HEK293 (cell line): ENCODE measurements around the gene CAMK2G.

ENCODE experiments used
- CTCF ChIA-PET: fragments of 350-600 bp; formaldehyde crosslinking; extraction: SDS; loops from one replicate; lab custom pipeline; 2021; ENCODE audit warnings: antibody characterized with exemption; lab: Yijun Ruan, JAX
- POLR2A ChIA-PET: fragments of 300-600 bp; formaldehyde crosslinking; extraction: SDS; loops from one replicate; lab custom pipeline; 2020; ENCODE audit warnings: antibody characterized with exemption, inconsistent platforms; lab: Yijun Ruan, JAX
- H3K27ac ChIP-seq: fragments of 200-500 bp; sonication (Bioruptor generic); 2 replicates; pipeline ENCODE4 v1.5.1; 2014; ENCODE audit warnings: low read depth, low read length, control low read depth, inconsistent platforms; ENCODE audit errors: extremely low read depth
- H3K36me3 ChIP-seq, 2 experiments: fragments of 200-500 bp in 1 of 2; sonication (Bioruptor generic) in 1 of 2; 1 replicate in 1 of 2; 2 replicates in 1 of 2; pipeline ENCODE4 v1.5.1; 2014 to 2017; ENCODE audit warnings: inconsistent platforms in 2 of 2, low read length in 2 of 2; ENCODE audit not compliant: control insufficient read depth in 2 of 2, insufficient read depth in 1 of 2
- H3K4me1 ChIP-seq: fragments of 200-500 bp; sonication (Bioruptor generic); 2 replicates; pipeline ENCODE4 v1.5.1; 2014; ENCODE audit warnings: mild to moderate bottlenecking, low read length, inconsistent platforms; ENCODE audit not compliant: control insufficient read depth, insufficient read depth
- H3K4me3 ChIP-seq: 2 replicates; pipeline ENCODE4 v1.5.1; 2011; ENCODE audit warnings: low read depth, mild to moderate bottlenecking, control low read depth, low read length, moderate library complexity
- H3K9me3 ChIP-seq: fragments of 200-500 bp; sonication (Bioruptor generic); 2 replicates; pipeline ENCODE4 v1.5.1; 2014; ENCODE audit warnings: low read depth, low read length, inconsistent platforms; ENCODE audit not compliant: control insufficient read depth, insufficient read depth
- CTCF ChIP-seq: fragments of 450-650 bp; formaldehyde crosslinking; IDR thresholded peaks from 2 replicates; pipeline ENCODE4 v1.5.1; 2016; ENCODE audit warnings: missing biosample characterization, missing genetic modification characterization
- GLIS1 ChIP-seq: fragments of 450-650 bp; formaldehyde crosslinking; IDR thresholded peaks from 2 replicates; pipeline ENCODE4 v1.5.1; 2016; ENCODE audit warnings: missing biosample characterization, missing genetic modification characterization
- PATZ1 ChIP-seq: fragments of 450-650 bp; formaldehyde crosslinking; IDR thresholded peaks from 2 replicates; pipeline ENCODE4 v1.5.1; 2016; ENCODE audit warnings: missing biosample characterization, missing genetic modification characterization
- PRDM10 ChIP-seq: fragments of 450-650 bp; formaldehyde crosslinking; IDR thresholded peaks from 2 replicates; pipeline ENCODE4 v1.5.1; 2016; ENCODE audit warnings: missing biosample characterization, missing genetic modification characterization
- PRDM2 ChIP-seq: fragments of 450-650 bp; formaldehyde crosslinking; IDR thresholded peaks from 2 replicates; pipeline ENCODE4 v1.5.1; 2016; ENCODE audit warnings: missing biosample characterization, missing genetic modification characterization, borderline replicate concordance
- ZBTB48 ChIP-seq: fragments of 450-650 bp; formaldehyde crosslinking; IDR thresholded peaks from 2 replicates; pipeline ENCODE4 v1.5.1; 2016; ENCODE audit warnings: missing biosample characterization, missing genetic modification characterization
- ZNF2 ChIP-seq: fragments of 450-650 bp; formaldehyde crosslinking; IDR thresholded peaks from 2 replicates; pipeline ENCODE4 v1.5.1; 2016; ENCODE audit warnings: missing biosample characterization, missing genetic modification characterization
- ZNF311 ChIP-seq: fragments of 450-650 bp; formaldehyde crosslinking; IDR thresholded peaks from 2 replicates; pipeline ENCODE4 v1.5.1; 2017; ENCODE audit warnings: missing biosample characterization, missing genetic modification characterization, borderline replicate concordance
- ZNF37A ChIP-seq: fragments of 450-650 bp; IDR thresholded peaks from 2 replicates; pipeline ENCODE4 v1.5.1; 2018; ENCODE audit warnings: missing biosample characterization, missing genetic modification characterization
- ZNF423 ChIP-seq: fragments of 450-650 bp; formaldehyde crosslinking; IDR thresholded peaks from 2 replicates; pipeline ENCODE4 v1.5.1; 2016; ENCODE audit warnings: missing biosample characterization, missing genetic modification characterization
- ZNF501 ChIP-seq: fragments of 450-650 bp; formaldehyde crosslinking; IDR thresholded peaks from 2 replicates; pipeline ENCODE4 v1.5.1; 2016; ENCODE audit warnings: missing biosample characterization, missing genetic modification characterization
- ZNF704 ChIP-seq: fragments of 450-650 bp; formaldehyde crosslinking; IDR thresholded peaks from 2 replicates; pipeline ENCODE4 v1.5.1; 2016; ENCODE audit warnings: missing biosample characterization, missing genetic modification characterization
- ZNF707 ChIP-seq: fragments of 450-650 bp; formaldehyde crosslinking; IDR thresholded peaks from 2 replicates; pipeline ENCODE4 v1.5.1; 2016; ENCODE audit warnings: missing biosample characterization, missing genetic modification characterization
- ZNF776 ChIP-seq: fragments of 450-650 bp; formaldehyde crosslinking; IDR thresholded peaks from 2 replicates; pipeline ENCODE4 v1.5.0; 2017; ENCODE audit warnings: missing biosample characterization, missing genetic modification characterization, borderline replicate concordance

The CAMK2G gene

GRCh38 chr10:73910401-73910763 is 36.0 kb upstream of the CAMK2G start:
- no peak overlapping the region for H3K4me3 ChIP-seq
- H3K36me3 ChIP-seq = no peaks in the 10 kb centered on the region
- no peaks in the 10 kb centered on the region for H3K9me3 ChIP-seq
- CTCF ChIA-PET = interaction anchor here (0.7 to 1.0 kb wide), 2 partner anchors 24 to 26 kb away, joined by 3 to 5 read pairs; no protein-coding TSS in a partner anchor
- TF ChIP-seq ZNF776 (no peak), CTCF (tag by site-specific recombination) (peak; percentile 42; the same call in 1 of the 2 replicates), ZBTB48 (tag by site-specific recombination) (0 out of 2 replicates have a peak, but pooled peaks have one; percentile 29), PRDM10 (tag by site-specific recombination) (0 out of 2 replicates have a peak, but pooled peaks have one; percentile 13)
- no peak overlapping the region for H3K27ac ChIP-seq
- no peaks in the 10 kb centered on the region for H3K4me1 ChIP-seq
- POLR2A ChIA-PET = no interaction called here

- POLR2A ChIA-PET = no interaction called here
- Histone ChIP-seq H3K4me3 (no peak overlapping the region), H3K4me1 (no peaks in the 10 kb centered on the region), H3K9me3 (no peaks in the 10 kb centered on the region), H3K27ac (no peak overlapping the region), H3K36me3 (no peaks in the 10 kb centered on the region)
- CTCF ChIA-PET = interaction anchor here (0.7 to 1.0 kb wide), 2 partner anchors 23 to 30 kb away, joined by 3 to 5 read pairs; no protein-coding TSS in a partner anchor
- TF ChIP-seq ZNF501 (no peak), ZNF704 (tag by site-specific recombination) (no peak), ZNF311 (tag by site-specific recombination) (no peak)
These were observed 35.3 kb upstream of the CAMK2G start for GRCh38 chr10:73909540-73910115.

GRCh38 chr10:73908853-73909539 is 34.6 kb upstream of the CAMK2G start:
- CTCF ChIA-PET = interaction anchor here (0.6 to 3.5 kb wide), 3 partner anchors 22 to 49 kb away, joined by 3 to 16 read pairs (median 5); no protein-coding TSS in a partner anchor
- TF ChIP-seq PRDM2 (tag by site-specific recombination) (no peak), PATZ1 (tag by site-specific recombination) (peak; percentile 96), ZNF707 (tag by site-specific recombination) (no peak), ZNF501 (no peak; the same call in 1 of the 2 replicates), GLIS1 (tag by site-specific recombination) (peak; percentile 92), ZNF37A (no peak), ZNF423 (no peak), ZNF2 (tag by site-specific recombination) (no peak)

More at GRCh38 chr10:73908853-73909539, 34.6 kb upstream of the CAMK2G start:
- POLR2A ChIA-PET = no interaction called here
- H3K36me3 ChIP-seq = no peaks in the 10 kb centered on the region
- no peaks in the 10 kb centered on the region for H3K9me3 ChIP-seq
- H3K4me3 ChIP-seq = no peak overlapping the region
- H3K4me1 ChIP-seq = no peaks in the 10 kb centered on the region
- H3K27ac ChIP-seq = no peak overlapping the region
